Neutrophil (primary cell): ENCODE measurements around the gene MVB12B.

ENCODE experiments used
- H3K27ac ChIP-seq: fragments of 200-600 bp; sonication (generic); 2 replicates; pipeline ENCODE4 v1.5.1; 2016; ENCODE audit warnings: mild to moderate bottlenecking, moderate library complexity
- H3K27me3 ChIP-seq: fragments of 200-600 bp; sonication (generic); 2 replicates; pipeline ENCODE4 v1.6.0; 2016; ENCODE audit warnings: mild to moderate bottlenecking
- H3K36me3 ChIP-seq: fragments of 200-600 bp; sonication (generic); 2 replicates; pipeline ENCODE4 v1.5.1; 2017
- H3K4me1 ChIP-seq, 2 experiments: fragments of 200-600 bp in 1 of 2; sonication (generic) in 1 of 2; 1 replicate in 1 of 2; 2 replicates in 1 of 2; pipeline versions ENCODE4 v1.5.1 to v1.6.1; 2013 to 2016; ENCODE audit warnings: low read depth in 1 of 2, low read length in 1 of 2, mild to moderate bottlenecking in 1 of 2, moderate library complexity in 1 of 2; ENCODE audit not compliant: control insufficient read depth in 1 of 2, insufficient read depth in 1 of 2
- H3K4me3 ChIP-seq, 2 experiments: fragments of 200-600 bp in 1 of 2; sonication (generic) in 1 of 2; 1 replicate in 1 of 2; 2 replicates in 1 of 2; pipeline ENCODE4 v1.5.1; 2013 to 2016; ENCODE audit warnings: low read depth in 1 of 2, low read length in 1 of 2, mild to moderate bottlenecking in 1 of 2, moderate library complexity in 1 of 2
- H3K9me3 ChIP-seq: fragments of 200-600 bp; sonication (generic); 2 replicates; pipeline ENCODE4 v1.5.1; 2016
- TF ChIP-seq, protein P1 (sequence below): fragments of 200-600 bp; sonication (generic); IDR thresholded peaks from 2 replicates; pipeline ENCODE4 v1.5.1; 2016; ENCODE audit warnings: antibody characterized with exemption

MVB12B gene

DNA sequence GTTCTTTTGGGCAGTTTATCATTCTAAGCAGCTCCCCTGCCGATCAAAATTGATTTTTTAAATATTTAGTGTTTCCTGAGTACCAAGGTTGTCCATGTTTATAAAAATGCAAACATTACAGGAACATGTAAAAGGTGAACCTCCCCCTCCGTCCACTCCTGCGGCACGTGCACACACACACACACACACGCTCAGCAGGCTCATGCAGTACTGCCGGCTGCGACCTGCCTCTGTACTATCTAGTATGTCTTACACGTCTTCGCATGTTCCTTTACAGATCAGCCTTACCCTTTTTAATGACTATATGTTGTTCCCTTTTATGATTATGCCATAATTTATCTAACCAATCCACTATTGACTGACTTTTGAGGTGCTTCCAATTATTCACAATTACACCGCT lies 165.3 kb downstream of the MVB12B start:
- Histone ChIP-seq H3K4me1 (peaks cover 44 to 46% of the 10 kb centered on the region in 2 experiments), H3K27ac (no peak overlapping the region), H3K9me3 (no peaks in the 10 kb centered on the region), H3K4me3 (no peak overlapping the region), H3K36me3 (no peaks in the 10 kb centered on the region), H3K27me3 (no peaks in the 10 kb centered on the region)
- TF ChIP-seq, protein P1, sequence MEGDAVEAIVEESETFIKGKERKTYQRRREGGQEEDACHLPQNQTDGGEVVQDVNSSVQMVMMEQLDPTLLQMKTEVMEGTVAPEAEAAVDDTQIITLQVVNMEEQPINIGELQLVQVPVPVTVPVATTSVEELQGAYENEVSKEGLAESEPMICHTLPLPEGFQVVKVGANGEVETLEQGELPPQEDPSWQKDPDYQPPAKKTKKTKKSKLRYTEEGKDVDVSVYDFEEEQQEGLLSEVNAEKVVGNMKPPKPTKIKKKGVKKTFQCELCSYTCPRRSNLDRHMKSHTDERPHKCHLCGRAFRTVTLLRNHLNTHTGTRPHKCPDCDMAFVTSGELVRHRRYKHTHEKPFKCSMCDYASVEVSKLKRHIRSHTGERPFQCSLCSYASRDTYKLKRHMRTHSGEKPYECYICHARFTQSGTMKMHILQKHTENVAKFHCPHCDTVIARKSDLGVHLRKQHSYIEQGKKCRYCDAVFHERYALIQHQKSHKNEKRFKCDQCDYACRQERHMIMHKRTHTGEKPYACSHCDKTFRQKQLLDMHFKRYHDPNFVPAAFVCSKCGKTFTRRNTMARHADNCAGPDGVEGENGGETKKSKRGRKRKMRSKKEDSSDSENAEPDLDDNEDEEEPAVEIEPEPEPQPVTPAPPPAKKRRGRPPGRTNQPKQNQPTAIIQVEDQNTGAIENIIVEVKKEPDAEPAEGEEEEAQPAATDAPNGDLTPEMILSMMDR = no peak

DNA sequence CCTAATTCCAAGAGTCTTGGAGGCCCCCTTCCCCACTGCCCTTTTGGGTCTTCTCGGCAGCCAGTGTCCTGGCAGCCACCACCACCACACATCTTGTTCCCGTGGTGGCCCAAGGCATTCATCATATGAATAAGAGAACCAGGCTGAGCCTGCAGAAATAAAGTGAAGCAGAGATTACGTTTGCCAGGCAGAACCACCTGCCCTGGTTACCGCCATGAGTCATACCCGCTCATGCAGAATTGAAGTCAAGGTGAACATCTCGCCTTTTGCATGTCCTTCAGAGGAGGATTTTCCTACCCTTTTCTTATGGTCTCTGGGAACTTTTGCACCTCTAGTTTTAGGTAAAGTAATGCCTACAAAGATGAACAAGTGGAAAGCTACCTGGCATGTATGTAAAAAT lies 167.6 kb downstream of the MVB12B start:
- Histone ChIP-seq H3K4me3 (no peak overlapping the region), H3K27me3 (no peaks in the 10 kb centered on the region)
- TF ChIP-seq, protein P1 = no peak

DNA sequence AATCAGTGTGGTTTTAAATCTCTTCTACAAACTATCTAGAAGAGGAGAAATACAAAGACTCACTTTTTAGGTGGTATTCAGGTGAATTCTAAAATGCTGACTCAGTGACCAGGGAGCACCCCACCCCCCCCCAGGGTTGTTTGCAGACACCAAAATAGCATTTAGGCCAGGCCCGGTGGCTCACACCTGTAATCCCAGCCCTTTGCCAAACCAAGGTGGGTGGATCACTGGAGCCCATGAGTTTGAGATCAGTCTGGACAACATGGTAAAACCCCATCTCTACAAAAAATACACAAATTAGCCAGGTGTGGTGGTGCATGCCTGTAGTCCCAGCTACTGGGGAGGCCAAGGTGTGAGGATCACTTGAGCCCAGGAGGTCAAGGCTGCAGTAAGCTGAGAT lies 168.1 kb downstream of the MVB12B start:
- TF ChIP-seq, protein P1 = no peak
- Histone ChIP-seq H3K36me3 (no peaks in the 10 kb centered on the region), H3K27me3 (peaks cover 4% of the 10 kb centered on the region), H3K9me3 (no peaks in the 10 kb centered on the region), H3K27ac (no peak overlapping the region), H3K4me1 (peaks cover 41 to 46% of the 10 kb centered on the region in 2 experiments), H3K4me3 (no peak overlapping the region)

More for the DNA sequence above, 167.6 kb downstream of the MVB12B start:
- H3K9me3 ChIP-seq = no peaks in the 10 kb centered on the region
- no peaks in the 10 kb centered on the region for H3K36me3 ChIP-seq
- H3K27ac ChIP-seq = no peak overlapping the region
- H3K4me1 ChIP-seq = peaks cover 41 to 46% of the 10 kb centered on the region in 2 experiments

DNA sequence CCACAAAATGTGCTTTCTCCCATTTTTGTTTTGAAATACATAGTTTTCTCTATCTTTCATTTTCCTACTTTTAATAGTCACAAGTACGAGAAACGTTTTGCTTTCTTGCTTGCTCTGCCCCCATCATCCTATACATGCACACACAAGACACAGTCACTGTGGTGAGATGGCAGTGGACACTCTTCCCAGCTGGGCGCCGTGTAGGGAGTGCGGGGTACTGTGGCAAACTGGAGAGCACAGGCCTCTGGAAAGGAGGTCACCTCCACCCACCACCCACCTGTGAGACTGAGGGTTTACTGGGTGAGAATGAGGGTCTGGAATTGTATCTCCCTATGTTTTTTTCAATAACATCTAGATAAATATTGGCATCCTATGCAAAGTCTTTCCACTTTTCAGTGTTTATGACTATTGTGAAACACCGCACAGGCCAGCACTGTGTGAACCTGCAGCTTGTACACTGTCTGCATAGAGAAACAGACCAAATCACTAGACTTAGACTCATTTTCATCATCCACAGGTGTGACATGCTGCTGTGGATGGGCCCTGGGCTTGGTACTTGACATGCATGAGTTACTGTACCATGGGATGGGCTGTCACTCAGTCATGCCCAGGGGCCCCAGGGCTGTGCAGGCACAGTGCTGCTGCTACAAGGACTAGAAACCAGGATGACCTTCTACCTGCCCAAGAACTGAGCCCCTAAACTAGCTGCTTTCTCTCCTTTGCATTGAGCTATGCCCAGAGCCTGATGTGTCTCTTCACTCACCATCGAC lies 169.0 kb downstream of the MVB12B start:
- peaks cover 35 to 46% of the 10 kb centered on the region in 2 experiments for H3K4me1 ChIP-seq
- H3K9me3 ChIP-seq = no peaks in the 10 kb centered on the region
- no peak overlapping the region for H3K4me3 ChIP-seq
- no peak overlapping the region for H3K27ac ChIP-seq
- H3K36me3 ChIP-seq = no peaks in the 10 kb centered on the region
- TF ChIP-seq, protein P1 = no peak
- H3K27me3 ChIP-seq = peaks cover 13% of the 10 kb centered on the region

DNA sequence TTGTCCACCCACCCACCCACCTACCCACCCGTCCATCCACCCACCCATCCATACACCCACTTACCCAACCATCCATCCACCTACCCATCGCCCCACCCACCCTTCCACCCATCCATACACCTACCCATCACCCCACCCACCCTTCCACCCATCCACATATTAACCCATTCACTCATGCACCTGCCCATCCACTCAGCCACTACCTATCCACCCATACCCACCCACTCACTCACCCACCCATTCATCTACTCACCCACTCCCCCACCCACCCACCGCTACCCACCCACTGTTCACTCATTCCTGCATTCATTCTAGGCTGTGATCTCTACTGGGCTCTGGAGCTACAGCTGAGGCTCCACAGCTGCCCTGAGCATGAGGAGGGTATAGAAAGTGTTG lies 169.6 kb downstream of the MVB12B start:
- Histone ChIP-seq H3K4me3 (no peak overlapping the region), H3K27me3 (peaks cover 15% of the 10 kb centered on the region), H3K36me3 (no peaks in the 10 kb centered on the region), H3K9me3 (no peaks in the 10 kb centered on the region), H3K27ac (no peak overlapping the region), H3K4me1 (peaks cover 29 to 46% of the 10 kb centered on the region in 2 experiments)
- TF ChIP-seq, protein P1 = no peak
